Tibial nerve (tissue), 4 donors: ENCODE results near the gene DMXL1. TPM values are rescaled to one million over a fixed set of nuclear protein-coding genes. Genes with fewer than 3 reads are reported as not detected.

Experiments
- DNase-seq, 2 donors: peaks; one replicate each; pipeline ENCODE4 v3.0.0-alpha.2; 2019; ENCODE audit warnings: low spot score in 2 of 2
- H3K27ac ChIP-seq, 4 donors: fragments of 200-600 bp; sonication (generic) in 3 of 4; one replicate each; pipeline ENCODE4 v1.5.1; 2017 to 2019; ENCODE audit warnings: mild to moderate bottlenecking in 1 of 4
- H3K27me3 ChIP-seq, 2 donors: fragments of 200-600 bp; sonication (generic) in 1 of 2; one replicate each; pipeline versions ENCODE4 v1.5.1 to v1.6.0; 2017 to 2019
- H3K36me3 ChIP-seq, 3 donors: fragments of 200-600 bp; sonication (generic); one replicate each; pipeline ENCODE4 v1.5.1; 2018 to 2019
- H3K4me1 ChIP-seq, 4 donors: fragments of 200-600 bp; sonication (generic) in 3 of 4; one replicate each; pipeline ENCODE4 v1.5.1; 2017 to 2019
- H3K4me3 ChIP-seq, 4 donors: fragments of 200-600 bp; sonication (generic) in 3 of 4; one replicate each; pipeline ENCODE4 v1.5.1; 2017 to 2019; ENCODE audit warnings: mild to moderate bottlenecking in 1 of 4, moderate library complexity in 1 of 4
- H3K9me3 ChIP-seq, 4 donors: fragments of 200-600 bp; sonication (generic) in 3 of 4; one replicate each; pipeline ENCODE4 v1.5.1; 2017 to 2019
- CTCF ChIP-seq, 5 experiments: fragments of 200-600 bp in 3 of 5; fragments of 450-650 bp in 2 of 5; sonication (generic) in 3 of 5; IDR thresholded peaks; one replicate each; pipeline ENCODE4 v1.5.1; 2016 to 2019; ENCODE audit warnings: antibody characterized with exemption in 5 of 5, mild to moderate bottlenecking in 3 of 5, moderate library complexity in 2 of 5
- EP300 ChIP-seq, 2 donors: sonication (generic); formaldehyde crosslinking; IDR thresholded peaks; one replicate each; pipeline ENCODE4 v1.6.1; 2017; ENCODE audit warnings: antibody characterized with exemption in 2 of 2, mild to moderate bottlenecking in 1 of 2
- POLR2A ChIP-seq, 2 donors: fragments of 450-650 bp; IDR thresholded peaks; one replicate each; pipeline ENCODE4 v1.6.1; 2017; ENCODE audit warnings: antibody characterized with exemption in 2 of 2, mild to moderate bottlenecking in 2 of 2, moderate library complexity in 2 of 2
- WGBS, 2 donors: methylation state at CpG; one replicate each; pipeline ENCODE4 v1.1.5; 2018; 5-methylcytosine and 5-hydroxymethylcytosine counted together
- total RNA-seq, 4 donors: library from RNA; depleted of rRNA; stranded (reverse); fragments of >200 nt; gene quantifications; one replicate each; pipeline ENCODE4 v1.1.0, GENCODE V29; 2016

DMXL1 gene
- total RNA-seq, 4 donors from 2014 or later: 59.1 to 101 (median 76.1) TPM

DNA sequence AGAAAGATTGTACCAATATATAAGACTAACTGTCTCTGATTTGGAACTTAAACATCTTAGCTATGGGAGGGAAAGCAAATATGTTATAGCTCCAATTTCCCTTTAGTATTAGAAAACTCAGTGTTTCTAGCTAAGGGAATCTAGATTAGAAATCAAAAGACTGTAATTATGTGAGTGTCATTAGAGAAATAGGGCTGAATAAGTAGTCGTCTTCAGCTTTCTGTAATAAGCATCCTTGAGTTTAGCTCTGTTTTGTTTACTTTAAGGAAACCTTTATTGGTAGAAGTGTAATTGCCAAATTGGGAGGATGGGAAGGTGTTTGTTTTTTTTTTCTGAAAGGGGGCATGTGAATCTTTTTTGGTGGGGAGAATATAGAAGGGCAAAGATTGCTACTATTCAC, 5.2 kb downstream of the DMXL1 start:
- Histone ChIP-seq H3K9me3 (no peaks in the 10 kb centered on the region), H3K27ac (no peak overlapping the region), H3K27me3 (no peaks in the 10 kb centered on the region), H3K4me1 (peaks cover 0 to 85% (median 32%) of the 10 kb centered on the region in 4 donors), H3K36me3 (no peaks in the 10 kb centered on the region), H3K4me3 (no peak overlapping the region)
- 52 to 62% methylated on average over 1 of the region's 1 CpG for WGBS, 2 donors
- TF ChIP-seq EP300 (IDR thresholded peaks at IDR 0.05) (no peak), POLR2A (IDR thresholded peaks at IDR 0.05) (no peak), CTCF (IDR thresholded peaks at IDR 0.05) (no peak)
- no peak for DNase-seq

DNA sequence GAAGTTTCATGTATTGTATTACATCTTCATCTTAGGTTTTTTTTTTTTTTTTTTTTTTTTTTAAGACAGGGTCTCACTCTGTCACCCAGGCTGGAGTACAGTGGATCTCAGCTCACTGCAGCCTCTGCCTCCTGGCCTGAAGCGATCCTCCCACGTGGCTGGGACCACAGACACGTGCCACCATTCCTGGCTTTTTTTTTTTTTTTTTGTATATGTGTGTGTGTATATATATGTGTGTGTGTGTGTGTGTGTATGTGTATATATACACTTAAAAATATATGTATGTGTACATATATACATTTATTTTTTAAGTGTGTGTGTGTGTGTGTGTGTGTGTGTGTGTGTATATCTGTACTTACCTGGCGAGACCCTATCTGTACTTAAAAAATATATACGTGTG, 6.6 kb downstream of the DMXL1 start:
- no peak overlapping the region for H3K27ac ChIP-seq
- DNase-seq: no peak
- no peak overlapping the region for H3K4me3 ChIP-seq
- no peaks in the 10 kb centered on the region for H3K27me3 ChIP-seq
- peaks cover 0 to 84% (median 30%) of the 10 kb centered on the region in 4 donors for H3K4me1 ChIP-seq
- no peaks in the 10 kb centered on the region for H3K36me3 ChIP-seq
- TF ChIP-seq POLR2A (IDR thresholded peaks at IDR 0.05): no peak
- H3K9me3 ChIP-seq: no peaks in the 10 kb centered on the region
- 87 to 96% methylated on average over 5 of the region's 5 CpGs for WGBS, 2 donors

- TF ChIP-seq CTCF (IDR thresholded peaks at IDR 0.05) (no peak), POLR2A (IDR thresholded peaks at IDR 0.05) (no peak), EP300 (IDR thresholded peaks at IDR 0.05) (no peak)
- H3K27ac ChIP-seq: no peak overlapping the region
- peaks cover 0 to 76% (median 23%) of the 10 kb centered on the region in 4 donors for H3K4me1 ChIP-seq
- no peaks in the 10 kb centered on the region for H3K36me3 ChIP-seq
- no peaks in the 10 kb centered on the region for H3K9me3 ChIP-seq
- 86 to 100% methylated on average over 1 of the region's 1 CpG for WGBS, 2 donors
- no peaks in the 10 kb centered on the region for H3K27me3 ChIP-seq
- H3K4me3 ChIP-seq: no peak overlapping the region
- DNase-seq: no peak
Measured at GRCh38 chr5:119078071-119078846, 7.4 kb downstream of the DMXL1 start.

- Histone ChIP-seq H3K27ac (no peak overlapping the region), H3K4me1 (peaks cover 0 to 70% (median 21%) of the 10 kb centered on the region in 4 donors), H3K36me3 (no peaks in the 10 kb centered on the region), H3K4me3 (no peak overlapping the region), H3K27me3 (no peaks in the 10 kb centered on the region), H3K9me3 (no peaks in the 10 kb centered on the region)
- TF ChIP-seq POLR2A (IDR thresholded peaks at IDR 0.05): no peak
- TF ChIP-seq CTCF (IDR thresholded peaks at IDR 0.05): no peak
- 97% methylated on average over 1 of the region's 1 CpG for WGBS, 2 donors
- no peak for DNase-seq
Measured at GRCh38 chr5:119078861-119079260, 8.0 kb downstream of the DMXL1 start.

GRCh38 chr5:119079318-119079921, 8.5 kb downstream of the DMXL1 start:
- H3K27ac ChIP-seq: no peak overlapping the region
- H3K9me3 ChIP-seq: no peaks in the 10 kb centered on the region
- no peaks in the 10 kb centered on the region for H3K36me3 ChIP-seq
- no peaks in the 10 kb centered on the region for H3K27me3 ChIP-seq
- DNase-seq: no peak
- no peak overlapping the region for H3K4me3 ChIP-seq
- peaks cover 0 to 64% (median 19%) of the 10 kb centered on the region in 4 donors for H3K4me1 ChIP-seq
- TF ChIP-seq CTCF (IDR thresholded peaks at IDR 0.05) (no peak), EP300 (IDR thresholded peaks at IDR 0.05) (no peak), POLR2A (IDR thresholded peaks at IDR 0.05) (no peak)
- WGBS, 2 donors: 76 to 78% methylated on average over 3 of the region's 3 CpGs
